Measurements from ENCODE around the gene IL11. TPM values are rescaled to one million over a fixed set of nuclear protein-coding genes. Genes with fewer than 3 reads are reported as not detected.

The IL11 gene
- total RNA-seq, 1 donor from 2014 or later = 0.56 TPM

DNA sequence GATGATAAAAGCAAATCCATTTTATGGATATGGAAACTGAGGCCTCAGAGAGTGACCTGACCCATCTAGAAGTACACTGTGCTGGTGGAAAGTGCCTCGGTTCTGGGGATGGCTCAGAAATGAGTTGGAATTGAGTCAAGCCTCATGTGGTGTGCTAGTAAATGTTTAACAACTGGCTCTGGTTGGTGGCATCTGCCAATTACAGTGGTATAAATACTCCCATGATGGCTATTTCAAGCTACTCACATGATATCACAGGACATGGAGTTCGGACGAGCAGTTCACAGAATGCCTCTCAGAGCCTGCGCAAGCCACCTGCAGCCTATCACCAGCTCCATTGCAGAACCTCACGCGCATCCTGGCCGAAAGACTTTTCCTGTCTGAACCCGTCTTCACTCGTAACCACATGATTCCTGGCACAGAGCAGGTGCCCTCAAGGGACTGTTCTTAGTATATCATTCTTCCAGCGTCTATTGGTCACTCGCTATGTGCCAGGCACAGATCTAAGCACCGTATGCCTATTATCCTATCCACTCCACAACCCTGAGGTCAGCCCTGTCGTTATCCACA, 54.2 kb downstream of the IL11 start:
- H3K36me3 Mint-ChIP-seq (ENCODE audit: low read depth) = no peaks in the 10 kb centered on the region
- H3K27me3 Mint-ChIP-seq (ENCODE audit: low read depth) = no peaks in the 10 kb centered on the region
- TF ChIP-seq, protein P1, sequence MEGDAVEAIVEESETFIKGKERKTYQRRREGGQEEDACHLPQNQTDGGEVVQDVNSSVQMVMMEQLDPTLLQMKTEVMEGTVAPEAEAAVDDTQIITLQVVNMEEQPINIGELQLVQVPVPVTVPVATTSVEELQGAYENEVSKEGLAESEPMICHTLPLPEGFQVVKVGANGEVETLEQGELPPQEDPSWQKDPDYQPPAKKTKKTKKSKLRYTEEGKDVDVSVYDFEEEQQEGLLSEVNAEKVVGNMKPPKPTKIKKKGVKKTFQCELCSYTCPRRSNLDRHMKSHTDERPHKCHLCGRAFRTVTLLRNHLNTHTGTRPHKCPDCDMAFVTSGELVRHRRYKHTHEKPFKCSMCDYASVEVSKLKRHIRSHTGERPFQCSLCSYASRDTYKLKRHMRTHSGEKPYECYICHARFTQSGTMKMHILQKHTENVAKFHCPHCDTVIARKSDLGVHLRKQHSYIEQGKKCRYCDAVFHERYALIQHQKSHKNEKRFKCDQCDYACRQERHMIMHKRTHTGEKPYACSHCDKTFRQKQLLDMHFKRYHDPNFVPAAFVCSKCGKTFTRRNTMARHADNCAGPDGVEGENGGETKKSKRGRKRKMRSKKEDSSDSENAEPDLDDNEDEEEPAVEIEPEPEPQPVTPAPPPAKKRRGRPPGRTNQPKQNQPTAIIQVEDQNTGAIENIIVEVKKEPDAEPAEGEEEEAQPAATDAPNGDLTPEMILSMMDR (conservative IDR thresholded peaks at IDR 0.05) = no peak
- H3K4me1 Mint-ChIP-seq = peaks cover 12% of the 10 kb centered on the region
- DNase-seq (ENCODE audit: low read depth, low spot score) = no peak
- H3K27ac Mint-ChIP-seq (ENCODE audit: unreplicated experiment) = peak overlapping the region; percentile 46
- H3K9me3 Mint-ChIP-seq = peaks cover 2% of the 10 kb centered on the region
- no peak overlapping the region for H3K4me3 Mint-ChIP-seq

DNA sequence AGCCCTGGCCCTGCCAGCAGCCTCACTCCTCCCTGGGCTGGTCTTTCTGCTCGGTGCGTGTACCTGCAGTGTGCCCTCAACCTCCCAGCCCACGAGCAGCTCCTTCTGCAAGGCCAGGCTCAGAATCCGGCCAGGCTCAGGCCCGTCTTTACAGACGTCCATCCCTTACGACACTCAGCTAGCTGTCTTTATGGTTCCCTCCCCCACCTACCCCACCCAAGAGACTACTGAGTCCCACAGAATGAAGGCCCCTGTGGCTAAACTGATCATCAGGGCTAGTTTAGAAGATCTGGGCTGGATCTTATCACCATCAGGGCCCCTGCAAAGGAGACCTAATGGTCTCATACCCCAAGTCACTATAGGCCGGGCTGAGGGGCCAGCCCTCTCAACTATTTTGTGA, 55.9 kb downstream of the IL11 start:
- Mint-ChIP-seq H3K27me3 (ENCODE audit: low read depth) (no peaks in the 10 kb centered on the region), H3K27ac (ENCODE audit: unreplicated experiment) (peak overlapping the region; percentile 58), H3K4me1 (peaks cover 20% of the 10 kb centered on the region), H3K36me3 (ENCODE audit: low read depth) (peaks cover 3% of the 10 kb centered on the region), H3K9me3 (peaks cover 2% of the 10 kb centered on the region), H3K4me3 (no peak overlapping the region)
- TF ChIP-seq, protein P1 (conservative IDR thresholded peaks at IDR 0.05) = no peak
- DNase-seq (ENCODE audit: low read depth, low spot score) = no peak

Other genes starting within 250 kb of the IL11 start
- 1.1 TPM in 1 of 2 replicates, not detected in the other for gene TNNT1, start 221.3 kb downstream of the IL11 start, total RNA-seq
- 5.4 and 6.5 TPM in 2 replicates for gene TNNI3, start 212.7 kb downstream of the IL11 start, total RNA-seq
- gene DNAAF3, start 203.8 kb downstream of the IL11 start, total RNA-seq = 9.5 and 10.4 TPM in 2 replicates
- 3.5 and 4.3 TPM in 2 replicates for gene SYT5, start 190.2 kb downstream of the IL11 start, total RNA-seq
- gene PTPRH, start 161.0 kb downstream of the IL11 start, total RNA-seq = 1.2 and 2.0 TPM in 2 replicates
- 4.9 and 5.8 TPM in 2 replicates for gene TMEM86B, start 141.7 kb downstream of the IL11 start, total RNA-seq
- 71.2 and 73.1 TPM in 2 replicates for gene PPP6R1, start 111.4 kb downstream of the IL11 start, total RNA-seq
- gene HSPBP1, start 90.4 kb downstream of the IL11 start, total RNA-seq = 53.8 and 54.7 TPM in 2 replicates
- 50.0 and 50.7 TPM in 2 replicates for gene BRSK1, start 86.5 kb downstream of the IL11 start, total RNA-seq
- gene TMEM150B, start 45.1 kb downstream of the IL11 start, total RNA-seq = not detected in 2 replicates
- 32.9 and 35.2 TPM in 2 replicates for gene KMT5C, start 30.6 kb downstream of the IL11 start, total RNA-seq
- gene COX6B2, start 15.7 kb downstream of the IL11 start, total RNA-seq = 0.16 TPM in 1 of 2 replicates, not detected in the other
- gene GARIN5B, start 7.2 kb downstream of the IL11 start, total RNA-seq = not detected in 2 replicates
- gene TMEM190, start 6.4 kb upstream of the IL11 start, total RNA-seq = not detected in 2 replicates
- 0.40 and 0.71 TPM in 2 replicates for gene TMEM238, start 13.8 kb upstream of the IL11 start, total RNA-seq
- 1,888 and 1,936 TPM in 2 replicates for gene RPL28, start 15.5 kb upstream of the IL11 start, total RNA-seq
- 243 and 269 TPM in 2 replicates for gene UBE2S, start 37.3 kb upstream of the IL11 start, total RNA-seq
- 0.54 and 0.59 TPM in 2 replicates for gene SHISA7, start 72.8 kb upstream of the IL11 start, total RNA-seq
- gene ISOC2, start 91.2 kb upstream of the IL11 start, total RNA-seq = 34.3 and 36.7 TPM in 2 replicates
- not detected in 2 replicates for gene C19orf85, start 94.3 kb upstream of the IL11 start, total RNA-seq
- 14.8 and 15.0 TPM in 2 replicates for gene ZNF628, start 106.2 kb upstream of the IL11 start, total RNA-seq
- 81.1 and 87.9 TPM in 2 replicates for gene NAT14, start 114.7 kb upstream of the IL11 start, total RNA-seq
- gene SSC5D, start 118.0 kb upstream of the IL11 start, total RNA-seq = 1.3 and 1.5 TPM in 2 replicates
- not detected in 2 replicates for gene SBK2, start 166.7 kb upstream of the IL11 start, total RNA-seq
- gene SBK3, start 175.1 kb upstream of the IL11 start, total RNA-seq = 0.39 and 0.68 TPM in 2 replicates
- gene ZNF579, start 210.4 kb upstream of the IL11 start, total RNA-seq = 28.2 and 29.1 TPM in 2 replicates
- gene FIZ1, start 229.1 kb upstream of the IL11 start, total RNA-seq = 31.6 and 31.8 TPM in 2 replicates
- gene ZNF524, start 229.8 kb upstream of the IL11 start, total RNA-seq = 6.1 and 6.7 TPM in 2 replicates
- 20.3 TPM in 2 replicates for gene ZNF865, start 235.2 kb upstream of the IL11 start, total RNA-seq

Measured in neural crest cell (in vitro differentiated cells).